ENCODE measurements around the gene MS4A15.

DNA sequence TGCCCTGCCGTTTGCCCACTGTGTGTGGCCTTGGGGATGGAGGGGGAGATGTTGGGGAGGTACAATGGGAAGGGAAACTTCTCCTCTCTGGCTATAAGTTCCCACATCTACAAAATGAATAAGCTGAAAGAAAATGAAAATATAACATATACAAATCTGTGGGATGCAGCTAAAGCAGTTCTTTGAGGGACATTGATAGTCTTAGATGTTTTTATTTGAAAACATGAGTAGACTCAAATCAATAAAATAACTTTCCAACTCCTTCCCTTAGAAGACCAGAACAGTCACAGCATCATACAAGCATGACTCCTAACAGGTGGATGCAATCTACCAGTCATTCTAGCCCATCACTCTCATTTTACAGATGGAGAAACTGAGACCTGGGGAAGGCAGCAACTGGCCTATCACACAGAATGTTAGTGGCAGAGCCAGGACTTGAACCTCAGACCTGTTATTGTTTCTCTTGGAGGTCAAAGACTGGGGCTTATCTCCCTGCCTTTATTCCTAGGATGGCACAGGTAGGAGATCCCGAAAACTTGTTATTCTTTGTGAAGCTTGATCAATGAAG, 60.0 kb downstream of the MS4A15 start:
- TF ChIP-seq, protein P1, sequence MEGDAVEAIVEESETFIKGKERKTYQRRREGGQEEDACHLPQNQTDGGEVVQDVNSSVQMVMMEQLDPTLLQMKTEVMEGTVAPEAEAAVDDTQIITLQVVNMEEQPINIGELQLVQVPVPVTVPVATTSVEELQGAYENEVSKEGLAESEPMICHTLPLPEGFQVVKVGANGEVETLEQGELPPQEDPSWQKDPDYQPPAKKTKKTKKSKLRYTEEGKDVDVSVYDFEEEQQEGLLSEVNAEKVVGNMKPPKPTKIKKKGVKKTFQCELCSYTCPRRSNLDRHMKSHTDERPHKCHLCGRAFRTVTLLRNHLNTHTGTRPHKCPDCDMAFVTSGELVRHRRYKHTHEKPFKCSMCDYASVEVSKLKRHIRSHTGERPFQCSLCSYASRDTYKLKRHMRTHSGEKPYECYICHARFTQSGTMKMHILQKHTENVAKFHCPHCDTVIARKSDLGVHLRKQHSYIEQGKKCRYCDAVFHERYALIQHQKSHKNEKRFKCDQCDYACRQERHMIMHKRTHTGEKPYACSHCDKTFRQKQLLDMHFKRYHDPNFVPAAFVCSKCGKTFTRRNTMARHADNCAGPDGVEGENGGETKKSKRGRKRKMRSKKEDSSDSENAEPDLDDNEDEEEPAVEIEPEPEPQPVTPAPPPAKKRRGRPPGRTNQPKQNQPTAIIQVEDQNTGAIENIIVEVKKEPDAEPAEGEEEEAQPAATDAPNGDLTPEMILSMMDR (IDR thresholded peaks at IDR 0.05), result no peak
- TF ChIP-seq POLR2A (IDR thresholded peaks at IDR 0.05), result no peak
- TF ChIP-seq EP300 (IDR thresholded peaks at IDR 0.05), result no peak

All from ovary (tissue), 3 donors.